Bone marrow (tissue), 2 donors: ENCODE results near the gene NR4A2.

ENCODE experiments used
- DNase-seq, 2 donors: peaks; one replicate each; lab custom pipeline; 2025; lab: John Stamatoyannopoulos, UW

NR4A2 gene

DNA sequence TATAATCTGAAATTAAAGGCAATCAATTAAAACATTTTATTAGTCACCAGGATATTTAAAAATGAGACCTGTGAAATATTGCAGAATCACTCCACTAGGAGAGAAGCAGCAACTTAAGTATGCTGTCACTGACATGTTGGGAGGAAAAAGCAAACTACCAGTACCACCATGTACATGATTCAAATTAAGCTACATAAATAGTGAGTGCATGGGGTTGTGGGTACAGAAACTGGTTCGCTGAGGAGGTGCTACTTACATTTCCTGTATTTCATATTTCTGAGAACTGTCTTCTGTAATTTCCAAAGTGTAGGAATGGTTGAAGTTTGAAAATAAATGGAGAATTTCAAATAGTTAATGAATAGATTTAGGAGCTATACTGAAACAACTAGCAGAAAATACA, 7.9 kb upstream of the NR4A2 start:
- no peak for DNase-seq

DNA sequence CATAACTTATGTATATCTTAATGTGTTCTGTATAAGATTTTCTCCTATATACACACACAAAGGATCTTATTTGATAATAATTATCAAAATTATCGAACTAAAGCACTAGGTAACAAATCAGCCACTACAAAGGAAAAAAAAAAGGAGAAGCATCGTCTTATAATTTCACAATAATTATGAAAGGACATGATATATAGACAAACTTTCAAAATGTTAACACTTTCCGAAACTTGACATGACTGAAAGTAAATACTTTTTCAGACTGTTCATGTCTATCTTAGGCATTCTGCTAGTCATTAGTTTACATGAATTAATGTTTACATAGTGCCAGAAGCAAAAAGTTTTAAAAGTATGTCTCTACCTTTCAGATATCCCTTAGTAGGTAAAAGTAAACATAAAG, 7.3 kb upstream of the NR4A2 start:
- no peak for DNase-seq

DNA sequence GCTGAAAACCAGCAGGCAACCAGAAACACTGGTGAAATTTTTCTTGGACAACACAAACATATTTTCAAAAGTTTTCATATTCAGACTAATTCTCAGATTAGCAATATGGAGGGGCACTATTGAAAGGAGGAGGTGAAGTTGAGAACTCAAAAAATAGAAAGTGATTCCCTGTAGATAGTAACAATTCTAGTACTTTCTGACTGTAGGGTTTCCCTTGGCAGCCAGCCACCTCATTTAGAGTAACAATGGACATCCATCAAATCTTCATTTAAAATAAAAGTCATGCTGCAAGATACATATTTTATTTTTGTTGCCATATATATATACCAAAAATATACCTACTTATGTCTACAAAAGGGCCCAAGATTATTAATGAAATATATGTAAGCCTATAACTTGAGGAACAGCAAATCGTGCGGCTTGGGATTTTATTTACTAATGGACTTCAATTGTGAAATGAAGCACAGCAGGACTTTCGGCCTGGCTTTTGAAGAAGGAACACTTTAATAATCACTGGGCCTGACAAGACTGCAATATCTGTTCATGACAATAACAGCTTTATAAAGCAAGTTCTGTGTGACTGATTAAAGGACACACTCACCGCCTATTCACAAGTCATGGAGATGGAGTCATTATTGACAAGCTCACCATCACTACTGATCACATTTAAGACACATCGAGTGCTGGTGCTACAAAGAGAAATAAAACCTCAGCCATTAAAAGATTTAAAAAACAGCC, 6.8 kb upstream of the NR4A2 start:
- DNase-seq: no peak

DNA sequence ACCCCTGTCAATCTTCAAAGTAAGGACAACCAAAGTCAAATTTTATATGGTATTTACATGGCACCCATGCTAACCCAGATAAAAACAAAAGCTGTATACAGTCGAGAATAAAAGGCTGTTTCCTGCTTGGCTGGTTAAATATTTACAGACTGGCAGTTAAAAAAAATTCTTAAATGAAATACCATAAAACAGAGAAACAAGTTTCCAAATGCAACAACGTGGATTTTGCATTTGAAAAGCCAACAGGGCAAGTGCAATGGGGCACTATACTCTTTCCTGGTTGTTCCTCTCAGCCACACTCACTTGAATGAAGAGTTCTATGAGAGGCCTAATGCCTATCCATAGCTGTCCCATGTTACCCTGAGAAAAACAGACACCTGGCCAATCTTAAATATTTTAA, 6.1 kb upstream of the NR4A2 start:
- no peak for DNase-seq

DNA sequence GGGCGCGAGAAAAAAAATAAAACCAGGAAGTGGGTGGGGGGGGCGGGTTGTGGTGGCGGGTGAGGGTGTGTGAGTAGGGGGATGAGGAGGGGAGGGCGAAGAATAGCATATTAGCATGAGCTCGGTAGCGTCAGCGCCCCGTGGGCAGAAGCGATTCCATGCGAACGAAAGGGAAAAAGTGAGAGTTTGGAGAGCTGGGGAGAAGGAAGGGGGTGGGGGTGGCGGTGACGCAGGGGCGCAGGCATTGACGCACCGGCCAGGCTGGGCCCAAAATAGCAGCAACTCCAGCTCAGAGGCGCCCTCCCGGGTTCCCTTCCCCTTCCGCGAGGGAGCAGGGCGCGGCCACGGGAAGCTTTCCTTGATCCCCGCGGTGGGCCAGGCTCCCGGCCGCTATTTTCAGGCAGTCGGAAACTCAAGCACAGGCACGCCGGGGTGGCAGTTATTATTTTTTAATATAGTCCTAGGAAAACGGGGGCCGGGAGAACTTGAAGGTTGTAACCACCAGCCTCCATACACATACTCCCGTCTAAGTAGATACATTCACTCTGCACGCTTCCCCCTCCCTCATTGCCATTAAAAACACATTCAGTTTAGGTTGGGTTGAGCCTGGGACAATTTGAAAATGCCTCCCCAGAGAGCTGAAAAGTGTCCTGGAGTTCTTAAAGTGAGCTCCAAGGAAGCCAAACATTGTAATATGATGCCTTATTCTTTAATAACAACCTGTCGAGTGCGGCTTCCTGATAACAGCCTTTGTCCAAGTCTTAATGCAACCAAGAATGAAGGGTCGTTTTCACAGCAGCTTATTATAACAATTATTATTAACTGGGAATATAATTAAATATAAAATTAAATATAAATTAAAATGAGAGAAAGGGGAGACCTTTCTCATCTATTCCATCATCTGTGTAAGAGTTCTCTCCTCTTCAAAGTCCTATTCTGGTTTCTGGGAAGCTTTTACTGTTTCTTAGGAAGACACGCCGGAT, 2.3 kb upstream of the NR4A2 start:
- DNase-seq: peak; percentile 67 to 79

DNA sequence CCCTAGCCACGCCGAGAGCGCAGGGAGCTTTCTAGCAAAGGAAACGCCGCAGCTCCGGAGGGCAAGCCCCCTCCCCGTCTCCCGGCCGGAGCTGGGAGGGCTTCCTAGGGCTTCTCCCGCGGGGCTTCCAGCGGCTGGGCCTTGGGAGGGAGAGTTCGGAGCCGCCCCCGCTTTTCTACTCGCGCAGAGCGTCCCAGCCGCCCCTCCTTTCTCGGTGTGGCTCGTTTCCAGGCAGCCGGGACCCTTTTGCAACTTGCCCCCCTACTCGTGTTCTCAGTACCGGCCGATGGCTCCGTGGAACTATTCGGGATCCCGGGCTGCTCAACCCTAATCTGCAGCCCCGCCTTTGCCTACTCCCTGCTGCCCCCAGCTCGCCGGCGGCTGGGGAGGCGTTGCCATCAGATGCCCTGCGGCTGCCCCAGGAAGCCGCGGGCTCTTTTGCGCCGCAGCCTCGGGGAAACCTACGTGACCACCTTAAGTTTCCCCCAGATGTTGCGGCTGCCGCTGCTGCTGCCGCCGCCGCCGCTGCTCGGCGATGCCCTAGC, 1.5 kb upstream of the NR4A2 start:
- peak; percentile 30 to 76 for DNase-seq

DNA sequence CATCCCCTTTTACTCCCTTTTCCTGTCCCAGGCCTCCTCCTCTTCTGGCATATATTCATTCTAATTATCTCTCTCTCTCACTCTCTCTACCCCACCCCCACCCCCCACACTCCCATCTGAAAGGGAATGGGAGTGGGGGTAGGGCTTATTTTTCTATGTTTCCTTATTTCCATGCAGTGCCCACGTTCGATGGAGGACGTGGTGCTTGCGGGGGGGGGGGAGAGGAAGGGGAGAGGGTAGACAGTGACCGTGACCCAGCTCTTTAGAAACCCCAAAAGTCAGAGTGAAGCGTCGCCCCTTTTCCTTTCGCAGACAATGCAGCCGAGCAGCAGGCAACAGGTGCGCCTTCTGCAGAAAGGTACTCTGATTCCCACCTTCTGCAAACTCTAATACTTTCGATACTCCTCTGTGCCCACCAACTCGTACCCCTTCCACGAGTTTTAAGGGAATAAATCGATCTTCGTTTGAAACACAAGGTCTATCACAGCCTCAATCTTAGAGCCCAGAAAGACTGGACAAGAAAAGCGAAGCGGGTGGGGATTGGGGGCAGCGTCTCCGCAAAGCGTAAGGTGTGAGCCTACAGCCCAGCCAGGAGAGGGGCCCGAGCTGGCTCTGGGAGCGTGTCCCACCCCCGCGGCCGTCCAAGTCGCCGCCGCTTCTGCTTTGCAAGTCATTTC, 891 bp upstream of the NR4A2 start:
- DNase-seq: no peak

DNA sequence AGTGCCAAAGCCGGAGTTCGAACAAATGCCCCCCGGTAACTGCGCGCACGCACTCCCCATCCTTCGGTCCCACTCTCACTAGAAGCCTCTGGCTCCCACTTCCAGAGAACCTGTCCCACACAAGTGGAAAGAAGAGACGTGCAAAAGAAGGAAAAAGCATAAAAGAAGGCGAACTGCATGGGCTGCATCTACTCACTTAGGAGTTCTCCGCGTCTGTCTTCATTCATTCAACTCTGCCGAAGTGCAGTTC, 312 bp downstream of the NR4A2 start:
- no peak for DNase-seq

DNA sequence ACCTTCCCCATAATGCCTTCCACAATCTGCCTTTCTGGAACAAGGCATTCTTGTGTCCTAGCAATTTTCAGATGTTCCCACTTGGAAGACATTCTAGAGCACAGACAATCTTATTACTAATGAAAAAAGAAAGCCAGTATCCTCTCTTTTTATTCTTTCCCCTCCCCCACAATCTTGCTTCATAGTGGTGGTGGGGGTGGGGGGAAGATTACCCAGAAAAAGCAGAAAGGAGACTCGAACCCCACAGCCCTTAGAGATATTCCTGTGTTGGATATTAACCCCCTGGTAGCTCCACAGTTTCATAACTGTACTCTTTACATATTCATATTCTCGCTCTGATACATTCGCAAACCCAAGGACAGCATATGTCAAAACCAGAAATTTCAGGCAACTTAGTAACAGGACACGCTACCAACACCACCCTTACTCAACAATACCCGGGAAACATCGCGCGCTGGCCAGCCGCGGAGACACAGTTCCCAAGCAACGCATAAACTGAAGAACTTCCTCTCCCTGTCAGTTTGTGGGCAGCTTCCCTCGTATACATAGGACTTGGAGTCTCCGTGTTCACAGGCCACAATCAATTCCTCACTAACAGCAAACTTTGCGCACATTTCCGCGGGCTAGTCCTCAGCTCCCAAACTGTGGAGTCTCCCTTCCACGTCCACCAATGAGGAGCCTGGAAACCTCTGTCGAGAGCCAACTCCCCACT, 793 bp downstream of the NR4A2 start:
- DNase-seq: peak; percentile 52 to 75

DNA sequence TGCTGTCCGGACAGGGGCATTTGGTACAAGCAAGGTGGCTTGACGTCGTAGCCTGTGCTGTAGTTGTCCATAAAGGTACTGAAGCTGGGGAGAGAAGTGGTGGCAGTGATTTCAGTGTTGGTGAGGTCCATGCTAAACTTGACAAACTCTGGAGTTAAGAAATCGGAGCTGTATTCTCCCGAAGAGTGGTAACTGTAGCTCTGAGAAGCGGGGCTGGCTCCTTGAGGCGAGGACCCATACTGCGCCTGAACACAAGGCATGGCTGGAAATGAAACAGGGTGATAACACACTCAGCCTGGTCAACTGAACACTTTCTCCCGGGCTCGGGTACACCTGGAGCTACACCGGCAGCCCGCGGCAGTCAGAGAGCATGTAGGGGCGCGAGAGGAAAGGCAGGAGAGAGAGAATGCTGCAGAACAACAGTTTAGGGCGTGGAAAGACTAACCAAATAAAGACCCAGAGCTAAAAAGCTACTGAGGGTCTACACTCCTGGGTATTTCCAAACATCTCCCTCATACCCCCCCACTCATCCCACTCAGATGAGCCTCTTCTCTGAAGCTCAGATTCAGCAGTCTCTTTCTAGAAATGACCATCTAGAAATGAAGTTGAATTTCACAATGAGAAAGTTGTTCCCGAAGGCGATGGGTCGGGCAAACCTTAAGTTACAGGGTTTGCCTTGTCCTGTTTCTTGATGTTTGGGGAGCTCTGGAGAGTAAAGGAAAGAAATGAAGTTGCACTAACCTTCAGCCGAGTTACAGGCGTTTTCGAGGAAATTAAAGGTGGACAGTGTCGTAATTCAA, 2.4 kb downstream of the NR4A2 start:
- DNase-seq: no peak

DNA sequence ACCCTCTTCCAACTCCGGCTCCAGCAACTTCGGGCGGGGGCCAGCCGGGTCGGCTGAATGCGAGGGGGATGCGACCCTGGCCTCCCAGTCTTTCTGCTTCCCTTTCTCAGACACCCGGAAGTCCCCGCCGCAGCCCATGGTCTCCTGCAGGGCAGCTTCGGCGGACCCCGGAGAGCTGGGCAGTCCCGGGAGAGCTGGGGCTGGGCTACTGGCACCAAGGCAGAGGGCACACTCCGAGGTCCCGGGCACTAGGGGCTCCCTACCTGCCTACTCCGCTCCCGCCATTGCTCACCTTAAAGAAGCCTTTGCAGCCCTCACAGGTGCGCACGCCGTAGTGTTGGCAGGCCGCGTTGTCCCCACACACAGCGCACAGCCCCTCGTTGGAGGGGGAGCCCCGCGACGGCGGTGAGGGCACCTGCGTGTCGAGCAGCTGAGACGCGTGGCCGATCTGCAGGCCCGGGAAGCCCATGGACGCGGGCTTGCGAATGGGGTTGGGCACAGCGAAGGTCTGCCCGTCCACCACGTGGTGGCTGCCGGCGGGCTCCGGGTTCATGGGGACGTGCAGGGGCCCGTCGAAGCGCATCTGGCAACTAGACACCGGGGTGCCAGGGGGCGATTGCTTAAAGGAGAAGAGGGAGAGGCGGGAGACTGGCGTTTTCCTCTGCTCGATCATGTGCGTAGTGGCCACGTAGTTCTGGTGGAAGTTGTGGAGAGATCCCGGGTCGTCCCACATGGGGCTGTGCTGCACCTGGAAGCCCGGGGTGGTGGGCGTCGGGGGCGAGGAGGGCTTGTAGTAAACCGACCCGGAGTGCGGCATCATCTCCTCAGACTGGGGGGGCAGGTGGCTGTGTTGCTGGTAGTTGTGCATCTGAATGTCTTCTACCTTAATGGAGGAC, 3.2 kb downstream of the NR4A2 start:
- DNase-seq: no peak

DNA sequence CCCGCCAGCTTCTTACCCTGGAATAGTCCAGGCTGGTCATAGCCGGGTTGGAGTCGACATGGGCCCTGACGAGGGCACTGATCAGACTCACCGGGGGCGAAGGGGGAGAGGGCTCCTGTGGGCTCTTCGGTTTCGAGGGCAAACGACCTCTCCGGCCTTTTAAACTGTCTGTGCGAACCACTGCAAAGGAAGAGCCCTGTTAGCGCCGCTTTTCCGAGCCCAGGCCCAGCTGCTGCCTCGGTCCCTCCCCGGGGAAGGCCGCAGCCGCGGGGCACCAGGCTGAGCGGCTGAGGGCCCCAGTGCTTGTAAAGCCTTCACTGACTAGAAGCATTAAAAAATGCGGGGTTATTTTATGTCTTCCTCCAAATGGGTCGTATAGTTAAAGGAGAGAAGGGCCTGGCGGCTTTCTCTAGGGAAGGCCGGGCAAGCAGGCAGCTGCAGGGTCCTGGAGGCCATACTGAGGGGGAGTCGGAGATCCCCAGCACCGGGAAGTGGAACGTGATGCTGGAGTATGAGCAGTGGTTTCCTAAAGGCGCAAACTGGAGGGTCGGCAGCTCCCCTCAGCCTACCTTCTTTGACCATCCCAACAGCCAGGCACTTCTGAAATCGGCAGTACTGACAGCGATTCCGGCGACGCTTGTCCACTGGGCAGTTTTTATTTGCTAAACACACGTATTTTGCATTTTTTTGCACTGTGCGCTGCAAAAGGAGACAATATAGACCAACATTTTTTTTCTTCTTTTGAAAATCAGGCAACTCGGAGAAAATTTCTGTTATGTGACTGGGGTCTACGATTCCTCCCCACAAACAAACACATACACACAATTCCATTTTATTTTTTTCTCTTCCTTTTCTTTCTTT, 4.5 kb downstream of the NR4A2 start:
- no peak for DNase-seq

DNA sequence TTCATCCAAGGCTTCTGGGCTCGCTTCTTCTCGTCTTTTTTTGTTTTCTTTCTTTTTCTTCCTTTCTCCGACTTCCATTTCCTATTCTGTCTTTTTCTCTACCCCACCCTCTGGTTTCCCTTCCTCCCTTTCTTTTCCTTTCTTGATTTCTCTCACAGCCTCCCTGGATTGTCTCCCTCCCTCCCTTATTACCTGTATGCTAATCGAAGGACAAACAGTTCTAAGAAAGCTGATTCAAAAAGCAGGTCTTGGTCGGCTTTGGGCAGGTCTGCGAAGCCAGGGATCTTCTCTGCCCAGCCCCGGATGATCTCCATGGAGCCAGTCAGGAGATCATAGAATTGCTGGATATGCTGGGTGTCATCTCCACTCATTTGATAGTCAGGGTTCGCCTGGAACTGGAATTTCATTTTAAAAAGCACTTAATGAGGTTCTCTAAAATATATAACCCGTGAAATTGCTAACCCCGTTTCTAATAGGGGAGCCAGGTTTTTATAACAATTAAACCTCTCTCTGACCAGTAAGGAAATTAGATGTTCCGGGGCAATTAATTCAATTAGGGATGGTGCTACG, 5.9 kb downstream of the NR4A2 start:
- DNase-seq: no peak

DNA sequence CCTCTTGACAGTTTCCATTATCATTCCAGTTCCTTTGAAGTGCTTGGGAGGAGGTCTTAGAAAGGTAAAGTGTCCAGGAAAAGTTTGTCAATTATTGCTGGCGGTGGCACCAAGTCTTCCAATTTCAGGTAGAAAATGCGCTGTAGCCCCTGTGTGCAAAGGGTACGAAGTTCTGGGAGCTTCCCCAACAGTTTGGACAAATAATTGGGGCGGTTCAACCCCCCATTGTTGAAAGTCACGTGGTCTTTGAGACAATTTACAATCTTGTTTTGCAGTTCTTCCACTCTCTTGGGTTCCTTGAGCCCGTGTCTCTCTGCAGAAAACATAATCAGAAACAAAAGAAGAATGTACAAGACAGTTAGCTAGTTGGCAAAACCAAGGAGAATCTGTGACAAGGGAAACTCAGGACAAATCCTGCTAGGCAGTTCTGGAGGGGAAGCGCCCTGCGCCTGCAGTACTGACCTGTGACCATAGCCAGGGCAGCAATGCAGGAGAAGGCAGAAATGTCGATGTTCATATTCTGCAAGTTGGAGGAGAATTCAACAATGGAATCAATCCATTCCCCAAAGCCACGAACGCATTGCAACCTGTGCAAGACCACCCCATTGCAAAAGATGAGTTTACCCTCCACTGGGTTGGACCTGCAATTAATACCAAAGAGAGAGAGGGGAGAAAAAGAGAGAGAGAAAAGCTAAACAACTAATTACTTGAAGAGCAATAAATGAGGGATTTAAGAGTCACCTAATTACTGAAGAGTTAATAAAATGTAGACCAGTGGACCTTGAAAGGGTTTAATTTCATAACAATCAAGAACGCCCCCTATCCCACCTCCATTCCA, 6.6 kb downstream of the NR4A2 start:
- no peak for DNase-seq

DNA sequence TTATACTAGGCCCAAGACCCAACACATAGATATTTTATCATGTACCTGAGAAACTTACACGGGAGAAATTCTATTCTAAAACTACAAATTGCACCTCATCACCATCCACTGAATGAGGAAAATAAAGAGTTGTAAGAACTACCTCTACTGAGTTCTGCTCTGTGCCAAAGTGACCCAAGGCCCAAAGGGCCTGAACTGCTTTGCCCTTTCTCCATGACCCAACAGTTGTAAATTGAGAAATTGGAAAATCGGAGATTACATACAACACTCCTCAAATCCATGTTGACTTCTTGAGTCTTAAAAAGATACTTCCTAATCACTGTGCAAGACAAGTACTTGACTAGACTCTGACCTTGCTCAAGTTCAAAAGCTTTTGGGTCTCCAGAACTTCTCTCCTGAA, 8.8 kb downstream of the NR4A2 start:
- DNase-seq: no peak

DNA sequence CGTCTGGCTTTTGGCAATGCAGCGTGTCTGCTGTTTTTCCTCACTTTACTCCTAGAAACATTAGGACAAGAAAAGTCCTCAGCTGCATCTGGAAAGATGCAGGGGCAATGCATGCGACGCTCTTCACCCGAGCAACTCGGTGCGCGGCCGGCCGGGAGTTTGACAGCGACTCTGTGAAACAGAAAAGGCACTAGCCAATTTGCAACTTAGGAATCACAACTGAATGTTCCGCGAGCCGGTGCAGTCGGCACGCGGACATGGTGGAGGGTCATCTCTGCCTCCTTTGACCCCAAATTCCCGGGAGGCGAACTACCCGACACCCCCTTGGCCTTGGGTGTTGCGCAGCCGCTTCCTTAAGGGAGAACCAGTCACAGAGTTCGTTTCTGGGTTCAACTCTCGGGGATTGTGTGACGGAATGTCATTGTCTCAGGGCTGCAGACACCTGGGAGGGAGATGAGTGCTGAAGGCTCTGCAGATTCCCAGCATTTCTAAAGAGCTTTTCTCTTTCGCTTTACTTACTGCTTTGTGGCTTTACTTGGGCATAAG, 9.8 kb downstream of the NR4A2 start:
- no peak for DNase-seq

DNA sequence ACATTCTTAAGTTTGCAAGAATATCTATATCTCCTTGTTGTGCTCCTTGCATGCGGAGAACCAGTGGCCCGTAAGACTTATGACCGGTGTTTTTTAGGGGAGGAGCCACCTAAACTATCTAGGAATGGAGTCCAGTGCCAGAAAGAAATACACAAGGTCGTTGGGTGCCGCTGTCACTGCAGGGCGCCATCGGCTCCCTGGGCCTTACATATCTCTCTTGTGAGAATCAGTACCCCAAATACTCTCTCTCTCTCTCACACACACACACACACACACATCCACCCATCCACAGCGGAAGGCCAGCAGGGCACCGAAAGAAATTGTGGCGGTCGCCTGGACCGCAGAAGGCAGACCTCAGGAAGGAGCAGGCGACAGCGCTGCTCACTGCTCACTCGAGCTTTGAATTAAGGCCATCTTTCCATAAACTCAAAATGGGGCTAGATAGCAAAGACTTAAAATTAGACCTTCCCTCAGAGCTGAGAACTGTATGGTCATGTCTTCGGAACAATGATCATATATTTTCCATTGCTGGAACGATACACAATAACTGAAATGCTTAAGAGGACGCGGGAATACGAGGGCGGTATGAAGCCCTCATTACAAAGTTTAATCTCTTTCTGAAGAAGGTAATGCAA, 10.4 kb downstream of the NR4A2 start:
- no peak for DNase-seq
